HEK293T (cell line): ENCODE data around the gene STK24.

Source experiments
- CTCF ChIA-PET: fragments of 350-600 bp; formaldehyde crosslinking; extraction: SDS; loops from one replicate; lab custom pipeline; 2021; ENCODE audit warnings: antibody characterized with exemption, inconsistent platforms; lab: Yijun Ruan, JAX
- POLR2A ChIA-PET: fragments of 350-600 bp; formaldehyde crosslinking; extraction: SDS; loops from one replicate; lab custom pipeline; 2020; ENCODE audit warnings: antibody characterized with exemption, inconsistent platforms; lab: Yijun Ruan, JAX
- DNase-seq: peaks from one replicate; pipeline ENCODE4 v3.0.0; 2012; ENCODE audit warnings: mixed read lengths; ENCODE audit errors: extremely low spot score
- ARNT ChIP-seq: fragments of 450-650 bp; IDR thresholded peaks from 2 replicates; pipeline ENCODE4 v1.6.1; 2017; ENCODE audit warnings: mild to moderate bottlenecking
- BHLHE40 ChIP-seq: fragments of 450-650 bp; IDR thresholded peaks from 2 replicates; pipeline ENCODE4 v1.6.1; 2016; ENCODE audit warnings: mild to moderate bottlenecking, moderate library complexity, borderline replicate concordance
- CTBP1 ChIP-seq: fragments of 450-650 bp; IDR thresholded peaks from 2 replicates; pipeline ENCODE4 v1.6.1; 2016; ENCODE audit warnings: borderline replicate concordance
- ELF4 ChIP-seq: fragments of 450-650 bp; IDR thresholded peaks from 2 replicates; pipeline ENCODE4 v1.6.1; 2017; ENCODE audit warnings: antibody characterized with exemption
- FOXA1 ChIP-seq: fragments of 450-650 bp; IDR thresholded peaks from 2 replicates; pipeline ENCODE4 v1.6.1; 2016; ENCODE audit warnings: mild to moderate bottlenecking
- FOXK2 ChIP-seq: fragments of 450-650 bp; IDR thresholded peaks from 2 replicates; pipeline ENCODE4 v1.6.1; 2016; ENCODE audit warnings: mild to moderate bottlenecking
- FOXM1 ChIP-seq: fragments of 450-650 bp; IDR thresholded peaks from 2 replicates; pipeline ENCODE4 v1.6.1; 2017; ENCODE audit warnings: mild to moderate bottlenecking, borderline replicate concordance
- HDGF ChIP-seq: fragments of 450-650 bp; IDR thresholded peaks from 2 replicates; pipeline ENCODE4 v1.6.1; 2017; ENCODE audit warnings: antibody characterized with exemption, borderline replicate concordance
- L3MBTL2 ChIP-seq: fragments of 450-650 bp; conservative IDR thresholded peaks from 2 replicates; pipeline ENCODE4 v1.6.1; 2016; ENCODE audit warnings: mild to moderate bottlenecking
- LEF1 ChIP-seq: fragments of 450-650 bp; IDR thresholded peaks from 2 replicates; pipeline ENCODE4 v1.6.1; 2017; ENCODE audit warnings: mild to moderate bottlenecking, borderline replicate concordance
- NFRKB ChIP-seq: fragments of 450-650 bp; IDR thresholded peaks from 2 replicates; pipeline ENCODE4 v1.6.1; 2016; ENCODE audit warnings: mild to moderate bottlenecking, moderate library complexity
- PKNOX1 ChIP-seq: fragments of 450-650 bp; IDR thresholded peaks from 2 replicates; pipeline ENCODE4 v1.6.1; 2016
- SP1 ChIP-seq: fragments of 450-650 bp; IDR thresholded peaks from 2 replicates; pipeline ENCODE4 v1.6.1; 2017
- SUZ12 ChIP-seq: fragments of 450-650 bp; IDR thresholded peaks from 2 replicates; pipeline ENCODE4 v1.6.1; 2016; ENCODE audit warnings: mild to moderate bottlenecking
- TARDBP ChIP-seq: fragments of 450-650 bp; IDR thresholded peaks from 2 replicates; pipeline ENCODE4 v1.6.1; 2016
- ZNF384 ChIP-seq: fragments of 450-650 bp; IDR thresholded peaks from 2 replicates; pipeline ENCODE4 v1.6.1; 2016

Gene STK24

GRCh38 chr13:98478189-98479129, 98.4 kb downstream of the STK24 start:
- ChIA-PET CTCF (no interaction called here), POLR2A (no interaction called here)
- TF ChIP-seq FOXK2: no peak
- no peak for TF ChIP-seq ARNT
- no peak for TF ChIP-seq NFRKB
- TF ChIP-seq CTBP1: no peak
- no peak for TF ChIP-seq TARDBP
- TF ChIP-seq LEF1: no peak
- TF ChIP-seq ELF4: no peak
- TF ChIP-seq PKNOX1: no peak
- no peak for TF ChIP-seq HDGF
- TF ChIP-seq L3MBTL2: no peak
- TF ChIP-seq SP1: no peak
- TF ChIP-seq FOXM1: no peak
- TF ChIP-seq SUZ12: no peak
- no peak for TF ChIP-seq FOXA1
- no peak for TF ChIP-seq ZNF384
- TF ChIP-seq BHLHE40: no peak
- no peak for DNase-seq

DNA sequence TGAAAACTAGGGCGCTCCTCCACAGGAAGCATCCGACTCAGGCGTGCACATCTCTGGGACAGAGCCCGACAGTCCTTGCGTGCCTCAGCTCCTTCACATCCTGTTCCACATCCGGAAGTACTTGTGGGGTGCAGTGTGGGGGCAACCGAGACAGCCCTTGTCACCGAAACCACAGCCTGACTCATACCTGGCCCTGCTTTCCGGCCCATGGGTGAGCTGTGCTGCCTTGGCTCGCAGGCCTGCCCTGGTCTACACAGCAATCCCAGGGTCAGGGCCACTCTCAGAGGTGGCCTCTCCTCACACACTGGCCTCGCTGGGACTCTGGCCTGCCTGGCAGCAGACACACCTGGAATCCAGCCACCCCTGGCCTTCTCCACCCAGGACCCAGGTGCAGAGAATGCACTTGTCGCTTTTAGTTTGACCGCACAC, 100.4 kb downstream of the STK24 start:
- no peak for DNase-seq
- ChIA-PET CTCF (no interaction called here), POLR2A (no interaction called here)
- TF ChIP-seq FOXM1: no peak
- no peak for TF ChIP-seq LEF1
- TF ChIP-seq L3MBTL2: no peak
- no peak for TF ChIP-seq PKNOX1
- no peak for TF ChIP-seq FOXK2
- TF ChIP-seq SUZ12: no peak
- TF ChIP-seq BHLHE40: no peak
- TF ChIP-seq FOXA1: no peak

DNA sequence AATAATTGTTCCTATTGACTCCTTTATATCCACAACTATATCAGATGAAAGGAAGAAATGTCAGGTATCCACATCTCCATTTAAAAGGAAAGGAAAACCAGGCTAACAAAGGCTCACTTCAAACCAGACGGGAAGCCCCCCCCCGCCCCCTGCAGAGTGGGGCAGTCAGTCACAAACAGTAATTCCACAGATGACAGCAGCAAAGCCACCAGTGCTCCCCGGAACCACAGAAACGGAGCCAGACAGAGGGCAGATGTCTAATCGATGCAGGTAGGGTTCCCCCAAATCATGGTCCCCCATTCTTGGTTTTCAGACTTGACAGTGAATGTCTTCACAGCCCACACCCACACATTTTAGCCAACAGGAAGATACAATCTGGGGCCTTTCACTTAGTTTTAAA, 100.8 kb downstream of the STK24 start:
- no peak for DNase-seq
- TF ChIP-seq ZNF384 (no peak), BHLHE40 (no peak), LEF1 (no peak), NFRKB (no peak), FOXA1 (no peak), TARDBP (no peak), SP1 (no peak), CTBP1 (no peak), L3MBTL2 (no peak), ARNT (no peak), FOXK2 (no peak), FOXM1 (no peak), HDGF (no peak), ELF4 (no peak), SUZ12 (no peak), PKNOX1 (no peak)
- CTCF ChIA-PET: no interaction called here
- POLR2A ChIA-PET: no interaction called here

DNA sequence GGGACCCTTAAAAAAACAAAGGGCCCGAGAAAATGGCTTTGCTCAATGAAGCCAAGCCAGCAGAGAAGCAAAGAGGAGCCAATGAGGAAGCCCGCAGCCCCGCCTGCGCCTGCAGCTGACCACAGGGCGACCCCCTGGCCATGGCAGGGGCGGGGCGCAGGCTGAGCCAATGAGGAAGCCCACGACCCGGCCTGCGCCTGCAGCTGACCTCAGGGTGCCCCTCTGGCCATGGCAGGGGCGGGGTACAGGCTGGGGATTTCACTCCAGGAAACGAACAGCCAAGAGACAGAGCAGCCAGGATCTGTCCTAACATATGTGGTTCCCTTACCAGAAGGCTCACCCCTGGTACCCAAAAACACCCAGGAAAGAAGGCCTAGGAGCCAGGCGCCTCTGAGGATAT, 101.4 kb downstream of the STK24 start:
- TF ChIP-seq TARDBP (no peak), SP1 (no peak), CTBP1 (no peak), ARNT (no peak), FOXA1 (no peak), FOXM1 (no peak), HDGF (no peak), ELF4 (no peak), NFRKB (no peak), LEF1 (no peak), PKNOX1 (no peak), ZNF384 (no peak), L3MBTL2 (no peak), FOXK2 (no peak), SUZ12 (no peak), BHLHE40 (no peak)
- DNase-seq: no peak
- CTCF ChIA-PET: no interaction called here
- POLR2A ChIA-PET: no interaction called here

DNA sequence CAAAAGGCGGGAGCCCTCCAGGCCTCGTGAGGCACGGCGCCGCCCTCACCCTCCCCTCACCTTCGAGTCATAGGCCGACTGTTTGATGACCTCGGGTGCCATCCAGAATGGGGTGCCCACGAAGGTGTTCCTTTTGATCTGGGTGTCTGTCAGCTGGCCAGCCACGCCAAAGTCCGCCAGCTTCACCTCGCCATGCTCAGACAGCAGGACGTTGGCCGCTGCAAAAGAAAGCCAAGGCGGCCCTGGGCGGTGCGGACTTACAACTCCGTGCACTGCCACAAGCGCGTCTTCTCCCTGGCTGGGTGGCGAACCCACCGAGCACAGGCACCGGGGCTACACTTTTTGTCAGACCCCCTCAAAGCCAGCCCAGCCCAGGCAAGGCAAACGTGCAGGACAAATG, 102.1 kb downstream of the STK24 start:
- TF ChIP-seq LEF1: no peak
- TF ChIP-seq BHLHE40: no peak
- TF ChIP-seq FOXM1: no peak
- TF ChIP-seq ZNF384: no peak
- no peak for TF ChIP-seq SUZ12
- TF ChIP-seq L3MBTL2: no peak
- no peak for TF ChIP-seq NFRKB
- no peak for TF ChIP-seq HDGF
- no peak for TF ChIP-seq FOXA1
- no peak for TF ChIP-seq TARDBP
- no peak for TF ChIP-seq SP1
- TF ChIP-seq CTBP1: no peak
- TF ChIP-seq ARNT: no peak
- no peak for TF ChIP-seq ELF4
- TF ChIP-seq FOXK2: no peak
- no peak for TF ChIP-seq PKNOX1
- CTCF ChIA-PET: no interaction called here
- DNase-seq: no peak
- POLR2A ChIA-PET: no interaction called here
